ENCODE results near the gene COL6A3.

GRCh38 chr2:237312021-237312755, 101.8 kb downstream of the COL6A3 start:
- TF ChIP-seq CTCF (optimal IDR thresholded peaks at IDR 0.05 in 1 of 3, IDR thresholded peaks at IDR 0.05 in 1 of 3, conservative IDR thresholded peaks at IDR 0.05 in 1 of 3; ENCODE audit: extremely low read depth in 1 of 3, insufficient read depth in 2 of 3, low read length in 3 of 3) (no peak), EZH2 (IDR thresholded peaks at IDR 0.05; ENCODE audit: low read length) (no peak)
